ENCODE data around the gene ADGRA3.

The ADGRA3 gene

GRCh38 chr4:22531311-22532019 lies 15.6 kb upstream of the ADGRA3 start:
- TF ChIP-seq CTCF (conservative IDR thresholded peaks at IDR 0.05; ENCODE audit: low read depth), result no peak
- ChIA-PET POLR2A (ENCODE audit: low non-redundant PET) (no interaction called here), CTCF (interaction anchor here (0.7 kb wide), 1 partner anchor 47 kb away, joined by 3 read pairs; no protein-coding TSS in a partner anchor)
- no peak overlapping the region for H3K27ac ChIP-seq
- no peak for DNase-seq (ENCODE audit: low spot score)

GRCh38 chr4:22524895-22525294 lies 9.0 kb upstream of the ADGRA3 start:
- ChIA-PET CTCF (no interaction called here), POLR2A (ENCODE audit: low non-redundant PET) (no interaction called here)
- no peak overlapping the region for H3K27ac ChIP-seq
- DNase-seq (ENCODE audit: low spot score), result no peak
- TF ChIP-seq CTCF (conservative IDR thresholded peaks at IDR 0.05; ENCODE audit: low read depth), result no peak

GRCh38 chr4:22522706-22523501 lies 7.0 kb upstream of the ADGRA3 start:
- DNase-seq (ENCODE audit: low spot score), result no peak
- ChIA-PET POLR2A (ENCODE audit: low non-redundant PET) (no interaction called here), CTCF (interaction anchor here (0.6 to 1.1 kb wide), 2 partner anchors 434 to 1212 kb away, joined by 3 read pairs; no protein-coding TSS in a partner anchor)
- no peak for TF ChIP-seq CTCF (conservative IDR thresholded peaks at IDR 0.05; ENCODE audit: low read depth)
- H3K27ac ChIP-seq, result no peak overlapping the region

GRCh38 chr4:22522206-22522605 lies 6.3 kb upstream of the ADGRA3 start:
- CTCF ChIA-PET, result interaction anchor here (0.6 to 1.1 kb wide), 2 partner anchors 433 to 1211 kb away, joined by 3 read pairs; no protein-coding TSS in a partner anchor
- no peak overlapping the region for H3K27ac ChIP-seq
- DNase-seq (ENCODE audit: low spot score), result no peak
- TF ChIP-seq CTCF (conservative IDR thresholded peaks at IDR 0.05; ENCODE audit: low read depth), result no peak
- POLR2A ChIA-PET (ENCODE audit: low non-redundant PET), result no interaction called here

GRCh38 chr4:22521240-22521639 lies 5.4 kb upstream of the ADGRA3 start:
- POLR2A ChIA-PET (ENCODE audit: low non-redundant PET), result no interaction called here
- CTCF ChIA-PET, result no interaction called here
- no peak for DNase-seq (ENCODE audit: low spot score)

More at GRCh38 chr4:22521240-22521639, 5.4 kb upstream of the ADGRA3 start:
- H3K27ac ChIP-seq, result no peak overlapping the region
- no peak for TF ChIP-seq CTCF (conservative IDR thresholded peaks at IDR 0.05; ENCODE audit: low read depth)

Measured in RWPE1 (cell line).